Measurements from ENCODE around the gene CCR7.

CCR7 gene

DNA sequence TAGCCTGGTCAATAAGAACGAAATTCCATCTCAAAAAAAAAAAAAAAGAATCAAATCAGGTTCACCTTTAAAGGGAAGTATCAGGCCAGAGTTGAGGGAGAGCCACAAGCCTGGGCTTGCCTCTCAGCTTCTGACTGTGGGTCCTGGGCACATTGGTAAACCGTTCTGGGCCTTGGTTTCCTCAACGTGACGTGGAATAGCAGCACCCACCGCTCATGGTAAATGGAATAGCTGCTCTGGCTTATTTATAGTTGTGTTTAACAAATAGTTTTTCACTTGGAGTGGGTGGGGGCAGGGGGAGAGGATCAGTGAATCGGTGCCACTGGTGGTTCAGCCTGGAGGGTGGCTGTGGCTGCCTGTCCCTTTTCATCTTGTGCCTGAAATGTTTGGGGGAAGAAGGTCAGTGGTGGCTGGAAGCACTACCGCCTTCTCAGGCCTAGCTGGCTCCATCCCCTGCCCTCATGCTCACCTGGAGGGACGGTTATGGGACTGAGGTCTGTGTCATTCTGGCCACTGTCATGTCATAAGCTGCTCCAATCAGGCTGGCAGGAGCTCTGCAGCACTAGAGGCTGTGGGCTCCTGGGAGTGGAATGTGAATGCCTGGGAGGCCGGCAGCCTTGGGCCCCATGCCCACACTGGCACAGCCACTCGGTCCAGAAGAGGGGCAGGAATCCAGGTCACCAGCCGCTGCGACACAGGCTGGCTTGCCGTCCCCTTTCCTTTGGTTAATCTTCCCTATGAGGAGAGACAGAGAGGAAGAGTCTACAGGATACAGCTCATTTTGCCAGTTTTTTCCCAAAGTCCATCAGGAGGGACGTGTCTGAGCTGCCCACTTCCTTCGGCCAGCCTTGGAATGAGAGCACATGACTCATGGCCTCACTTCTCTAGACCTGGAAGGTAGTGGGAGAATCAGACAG lies 27.0 kb downstream of the CCR7 start:
- DNase-seq (ENCODE audit: low spot score) = no peak
- FAIRE-seq = no peak

DNA sequence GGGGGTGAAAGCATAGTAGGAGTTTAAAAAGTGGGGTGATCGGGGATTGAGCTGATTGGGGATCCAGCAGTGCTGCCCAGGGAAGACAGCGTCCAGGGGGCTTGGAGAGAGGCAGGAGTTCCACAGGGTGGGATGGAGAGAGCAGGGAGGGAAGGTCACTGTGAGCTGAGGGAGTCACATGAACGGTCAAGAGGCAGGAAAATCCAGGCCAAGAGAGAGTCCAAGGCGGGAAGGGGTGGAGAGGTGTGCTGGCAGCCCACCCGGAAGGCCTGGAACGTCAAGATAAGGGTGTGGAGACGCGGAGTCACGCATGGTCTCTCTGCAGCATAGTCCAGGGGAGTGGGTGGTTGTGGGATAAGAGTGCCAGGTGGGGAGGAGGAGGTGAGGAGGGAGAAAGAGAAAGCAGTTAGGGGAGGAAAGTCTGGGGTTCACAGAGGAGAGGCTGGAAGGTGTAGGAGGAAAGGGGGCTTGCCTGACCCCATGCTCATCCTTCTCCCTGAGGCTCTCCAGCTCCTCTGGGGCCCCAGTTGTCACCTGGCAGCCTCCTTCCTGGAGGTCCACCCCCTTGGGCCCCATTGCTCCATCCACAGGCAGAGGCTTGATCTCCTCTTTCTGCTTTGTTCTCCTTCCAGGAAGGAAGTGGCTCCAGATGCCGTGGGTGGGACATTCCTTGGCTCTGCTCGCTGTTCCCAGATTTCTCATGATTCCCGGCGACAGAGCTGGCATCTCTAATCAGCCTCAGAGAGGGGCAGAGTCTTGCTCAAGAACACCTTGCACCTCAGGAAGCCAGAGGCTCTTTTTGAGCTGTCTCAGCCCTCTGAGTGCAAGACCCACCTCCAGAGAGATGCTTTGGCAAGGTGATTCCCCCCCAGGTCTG lies 28.7 kb downstream of the CCR7 start:
- FAIRE-seq (no peak), DNase-seq (ENCODE audit: low spot score) (no peak)

DNA sequence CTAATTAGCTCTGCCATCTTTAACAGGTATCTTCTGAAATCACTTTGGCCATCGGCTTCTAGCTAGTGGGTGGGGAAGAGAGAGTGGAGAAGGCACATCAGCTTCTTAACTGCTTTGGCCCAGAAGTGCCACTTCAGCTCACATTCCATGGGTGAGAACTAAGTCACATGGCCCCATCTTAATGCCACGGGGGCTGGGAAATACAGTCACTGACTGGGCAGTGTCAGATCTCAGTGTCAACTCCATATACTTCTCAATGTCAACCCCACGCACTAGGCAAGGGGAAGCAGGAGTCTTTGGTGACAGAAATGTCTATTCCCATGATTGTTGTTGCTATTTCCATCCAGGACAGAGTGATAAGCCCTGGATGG lies 29.4 kb downstream of the CCR7 start:
- no peak for FAIRE-seq
- DNase-seq (ENCODE audit: low spot score) = no peak

DNA sequence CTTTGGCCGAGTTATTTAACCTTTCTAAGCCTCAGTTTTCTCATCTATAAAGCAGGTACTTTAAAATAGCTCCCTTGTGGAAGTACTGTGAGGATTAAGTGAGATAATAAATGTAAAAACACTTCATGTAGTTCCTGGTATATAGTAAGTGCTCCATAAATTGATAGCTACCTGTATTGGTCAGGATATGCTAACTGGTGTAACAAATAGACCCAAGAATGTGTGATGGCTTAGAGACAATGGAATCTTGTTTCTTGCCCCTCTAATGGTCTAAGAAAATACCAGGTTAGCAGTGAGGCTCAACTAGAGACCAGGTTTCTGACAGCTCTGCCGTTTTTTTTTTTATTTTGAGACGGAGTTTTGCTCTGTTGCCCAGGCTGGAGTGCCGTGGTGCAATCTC lies 29.8 kb downstream of the CCR7 start:
- FAIRE-seq (no peak), DNase-seq (ENCODE audit: low spot score) (no peak)

- FAIRE-seq = no peak
- no peak for DNase-seq (ENCODE audit: low spot score)
Observed at GRCh38 chr17:40534371-40535189, 30.7 kb downstream of the CCR7 start.

DNA sequence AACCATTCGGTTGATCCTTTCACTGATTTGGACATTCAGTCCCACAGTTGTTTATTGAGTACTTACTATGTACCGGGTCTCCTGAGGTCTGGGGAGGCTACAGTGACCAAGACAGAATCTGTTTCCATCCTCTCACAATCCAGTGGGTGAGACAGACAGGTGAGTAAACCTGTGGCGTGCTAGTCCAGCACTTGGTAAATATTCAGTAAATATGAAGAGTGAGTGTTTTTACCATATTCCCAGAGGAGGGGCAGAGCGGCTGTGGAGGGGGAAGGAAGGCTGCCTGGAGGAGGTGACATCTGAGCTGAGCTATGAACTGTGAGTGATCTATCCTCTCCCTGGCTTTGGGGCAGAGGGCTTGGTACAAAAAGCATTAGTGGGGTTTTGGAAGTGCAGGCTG lies 31.4 kb downstream of the CCR7 start:
- DNase-seq (ENCODE audit: low spot score) (no peak), FAIRE-seq (no peak)

GRCh38 chr17:40532520-40533253 lies 32.6 kb downstream of the CCR7 start:
- no peak for DNase-seq (ENCODE audit: low spot score)
- no peak for FAIRE-seq

DNA sequence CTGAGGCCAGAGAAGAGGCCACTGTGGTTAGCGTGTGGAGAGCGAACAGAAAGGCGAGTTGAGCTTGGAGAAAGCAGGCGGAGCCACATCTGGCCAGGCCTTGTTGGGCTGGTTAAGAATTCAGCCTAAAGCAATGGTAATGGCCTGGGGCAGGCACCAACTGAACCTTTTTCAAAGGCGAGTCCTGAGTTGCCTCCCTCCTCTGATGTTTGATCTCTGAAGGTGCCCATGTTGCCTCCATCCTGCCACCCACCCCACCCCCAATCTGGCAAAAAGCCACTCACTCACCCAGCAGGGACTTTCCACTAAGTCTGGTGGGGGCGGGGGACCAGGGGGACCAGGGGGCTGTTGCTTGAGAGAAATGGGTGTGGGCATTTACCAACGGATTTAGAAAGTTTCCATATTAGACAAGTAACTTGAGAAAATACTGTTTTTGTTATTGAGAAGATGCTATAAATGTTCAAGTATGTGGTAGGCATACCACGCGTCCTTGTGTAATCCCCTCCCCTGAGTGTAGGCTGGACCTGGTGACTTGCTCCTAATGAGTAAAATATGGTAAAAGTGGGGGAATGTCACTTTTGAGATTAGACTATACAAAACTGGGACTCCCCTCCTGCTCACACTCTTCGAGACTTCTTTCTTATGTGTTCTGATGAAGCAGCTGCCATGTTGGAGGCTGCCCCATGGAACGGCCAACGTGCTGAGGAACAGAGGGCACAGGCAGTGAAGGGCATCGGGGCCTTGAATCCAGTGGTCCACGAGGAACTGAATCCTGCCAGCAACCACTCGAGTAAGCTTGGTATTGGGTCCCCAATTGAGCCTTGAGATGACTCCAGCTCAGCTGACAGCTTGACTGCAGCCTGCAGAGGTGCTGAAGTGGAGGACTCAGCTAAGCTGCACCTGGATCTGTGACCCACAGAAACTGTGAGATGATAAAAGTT lies 34.0 kb downstream of the CCR7 start:
- no peak for FAIRE-seq

DNA sequence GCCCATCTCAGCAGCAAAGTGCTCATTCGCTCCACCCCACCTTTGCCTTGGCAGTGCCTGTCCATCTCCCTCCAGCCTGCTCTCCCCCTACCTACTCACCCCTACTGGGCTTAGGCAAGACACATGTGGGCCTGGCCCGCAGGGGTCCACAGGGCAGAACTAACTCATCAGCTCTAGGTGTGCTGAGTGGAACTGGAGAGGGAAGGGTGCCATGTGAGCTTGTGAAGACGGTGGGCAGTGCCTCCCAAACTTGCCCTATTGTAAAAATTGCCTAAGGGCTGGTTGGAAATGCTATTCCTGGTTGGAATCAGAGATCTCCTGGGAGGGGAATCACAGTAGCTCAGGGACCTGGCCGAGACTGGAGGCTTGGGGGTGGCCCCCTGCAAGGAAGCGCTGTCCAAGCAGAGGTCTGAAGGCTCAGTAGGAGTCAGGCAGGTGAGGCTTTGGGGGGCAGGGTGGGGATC lies 34.7 kb downstream of the CCR7 start:
- DNase-seq (ENCODE audit: low spot score) = no peak
- no peak for FAIRE-seq

More for the DNA sequence above, 34.0 kb downstream of the CCR7 start:
- no peak for DNase-seq (ENCODE audit: low spot score)

- FAIRE-seq (no peak), DNase-seq (ENCODE audit: low spot score) (no peak)
Observed at GRCh38 chr17:40529991-40530390, 35.3 kb downstream of the CCR7 start.

- DNase-seq (ENCODE audit: low spot score) = no peak
- FAIRE-seq = no peak
Observed at GRCh38 chr17:40528692-40529417, 36.4 kb downstream of the CCR7 start.

DNA sequence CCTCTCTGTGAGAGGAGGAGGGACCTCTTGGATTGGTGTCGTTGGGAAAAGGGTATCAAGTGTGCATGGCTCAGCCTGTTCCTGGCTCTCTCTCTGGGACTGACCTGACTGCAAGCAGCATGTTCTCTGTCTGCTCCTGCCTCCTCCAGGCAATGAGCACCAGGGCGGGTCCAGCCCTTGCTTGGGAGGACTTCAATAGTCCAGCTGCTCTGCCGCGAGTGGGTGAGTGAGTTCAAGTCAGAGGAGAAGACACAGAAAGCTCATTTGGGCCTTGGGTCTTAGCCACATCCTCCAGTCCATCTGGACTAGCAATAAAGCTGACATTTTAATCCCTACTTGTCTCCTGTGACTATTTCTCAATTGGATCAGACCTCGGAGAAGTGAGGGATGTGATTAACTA lies 38.6 kb downstream of the CCR7 start:
- FAIRE-seq (no peak), DNase-seq (ENCODE audit: low spot score) (no peak)

DNA sequence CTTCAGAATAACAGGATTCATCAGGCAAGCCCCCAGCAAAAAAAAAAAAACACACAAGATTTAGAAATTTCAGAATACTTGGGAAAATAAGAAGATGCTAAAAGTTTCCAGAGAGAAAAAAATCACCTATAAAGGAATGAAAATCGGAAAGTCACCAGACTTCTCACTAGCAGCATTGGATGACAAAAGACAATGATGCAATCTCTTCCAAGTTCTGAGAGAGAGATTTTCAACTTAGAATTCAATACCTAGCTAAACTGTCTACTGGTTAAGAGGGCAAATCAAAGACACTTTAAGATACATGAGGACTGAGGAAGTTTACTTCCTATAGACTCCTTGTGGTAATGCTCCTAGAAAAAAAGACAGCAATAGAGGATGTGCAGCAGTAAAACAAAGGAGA lies 40.0 kb downstream of the CCR7 start:
- DNase-seq (ENCODE audit: low spot score) = no peak
- FAIRE-seq = no peak

- DNase-seq (ENCODE audit: low spot score) (no peak), FAIRE-seq (no peak)
Observed at GRCh38 chr17:40524243-40524965, 40.9 kb downstream of the CCR7 start.

GRCh38 chr17:40522961-40523310 lies 42.3 kb downstream of the CCR7 start:
- DNase-seq (ENCODE audit: low spot score) (no peak), FAIRE-seq (no peak)

GRCh38 chr17:40522250-40522960 lies 42.9 kb downstream of the CCR7 start:
- FAIRE-seq (peak; percentile 32), DNase-seq (ENCODE audit: low spot score) (no peak)

DNA sequence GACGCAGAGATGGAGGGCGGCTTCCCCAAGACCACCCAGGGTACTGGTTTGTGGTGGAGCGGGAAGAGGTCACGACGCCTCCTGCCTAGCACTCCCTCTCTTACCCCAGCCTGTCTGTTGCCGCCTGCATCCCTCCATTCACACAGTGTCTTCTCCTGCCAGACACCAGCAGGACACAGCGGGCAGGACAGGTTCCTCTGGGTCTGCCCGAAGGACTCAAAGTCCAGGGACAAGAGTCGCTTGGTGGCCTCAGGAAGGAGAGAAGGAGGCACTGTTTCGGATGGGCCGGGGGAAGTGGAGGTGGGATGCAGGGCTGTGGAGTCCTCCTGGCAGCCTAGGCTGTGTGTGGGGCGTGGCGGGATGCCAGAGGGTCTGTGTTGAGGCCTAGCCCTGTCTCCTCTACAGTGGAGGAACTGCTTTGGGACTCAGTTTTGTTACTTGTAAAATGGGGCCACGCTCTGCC lies 44.2 kb downstream of the CCR7 start:
- FAIRE-seq (no peak), DNase-seq (ENCODE audit: low spot score) (no peak)
